Astrocyte of the spinal cord (primary cell): ENCODE measurements around the gene FRMD5.
"Not testable (repeated sequence)": the region's sequence is repeated elsewhere in the genome, so short reads cannot be mapped to it uniquely, and the experiment has no call there.

ENCODE experiments used
- DNase-seq: peaks from one replicate; pipeline ENCODE4 v3.0.0; 2011; ENCODE audit warnings: low read depth, low spot score
- H3K4me3 ChIP-seq: 2 replicates; pipeline ENCODE4 v1.5.1; 2011; ENCODE audit warnings: low read depth, mild to moderate bottlenecking, low read length, moderate library complexity
- in situ Hi-C: cut with HindIII; loops from 2 replicates; pipeline ENCODE4 v1.10.0; 2017; ENCODE audit warnings: low sequenced_read_pairs
- TF ChIP-seq, protein P1 (sequence below): IDR thresholded peaks from 2 replicates; pipeline ENCODE4 v1.5.1; 2012; ENCODE audit warnings: low read depth, mild to moderate bottlenecking, low read length, inconsistent platforms

FRMD5 gene

DNA sequence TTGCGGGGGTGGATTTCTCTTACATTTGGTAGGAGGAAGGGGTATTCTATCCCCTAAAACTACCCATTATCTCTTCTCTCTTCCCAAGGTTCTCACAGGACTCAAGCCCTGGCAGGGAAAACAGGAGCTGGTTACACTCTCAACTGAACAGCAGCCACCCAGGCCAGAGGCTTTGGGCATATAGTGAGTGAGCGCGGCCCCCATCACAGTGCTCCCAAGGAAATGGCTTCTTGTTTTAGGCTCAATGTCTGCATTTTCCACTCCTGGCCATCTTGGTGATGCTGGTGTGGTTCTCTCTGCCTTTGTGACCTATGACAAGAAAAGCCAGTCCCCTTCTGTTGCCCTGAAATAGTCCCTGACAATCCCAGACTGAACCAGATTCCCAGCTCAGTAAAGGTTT is 318.2 kb downstream of the FRMD5 start:
- H3K4me3 ChIP-seq: no peak overlapping the region
- no peak for DNase-seq
- TF ChIP-seq, protein P1, sequence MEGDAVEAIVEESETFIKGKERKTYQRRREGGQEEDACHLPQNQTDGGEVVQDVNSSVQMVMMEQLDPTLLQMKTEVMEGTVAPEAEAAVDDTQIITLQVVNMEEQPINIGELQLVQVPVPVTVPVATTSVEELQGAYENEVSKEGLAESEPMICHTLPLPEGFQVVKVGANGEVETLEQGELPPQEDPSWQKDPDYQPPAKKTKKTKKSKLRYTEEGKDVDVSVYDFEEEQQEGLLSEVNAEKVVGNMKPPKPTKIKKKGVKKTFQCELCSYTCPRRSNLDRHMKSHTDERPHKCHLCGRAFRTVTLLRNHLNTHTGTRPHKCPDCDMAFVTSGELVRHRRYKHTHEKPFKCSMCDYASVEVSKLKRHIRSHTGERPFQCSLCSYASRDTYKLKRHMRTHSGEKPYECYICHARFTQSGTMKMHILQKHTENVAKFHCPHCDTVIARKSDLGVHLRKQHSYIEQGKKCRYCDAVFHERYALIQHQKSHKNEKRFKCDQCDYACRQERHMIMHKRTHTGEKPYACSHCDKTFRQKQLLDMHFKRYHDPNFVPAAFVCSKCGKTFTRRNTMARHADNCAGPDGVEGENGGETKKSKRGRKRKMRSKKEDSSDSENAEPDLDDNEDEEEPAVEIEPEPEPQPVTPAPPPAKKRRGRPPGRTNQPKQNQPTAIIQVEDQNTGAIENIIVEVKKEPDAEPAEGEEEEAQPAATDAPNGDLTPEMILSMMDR: no peak
- in situ Hi-C loops: no loop called here

DNA sequence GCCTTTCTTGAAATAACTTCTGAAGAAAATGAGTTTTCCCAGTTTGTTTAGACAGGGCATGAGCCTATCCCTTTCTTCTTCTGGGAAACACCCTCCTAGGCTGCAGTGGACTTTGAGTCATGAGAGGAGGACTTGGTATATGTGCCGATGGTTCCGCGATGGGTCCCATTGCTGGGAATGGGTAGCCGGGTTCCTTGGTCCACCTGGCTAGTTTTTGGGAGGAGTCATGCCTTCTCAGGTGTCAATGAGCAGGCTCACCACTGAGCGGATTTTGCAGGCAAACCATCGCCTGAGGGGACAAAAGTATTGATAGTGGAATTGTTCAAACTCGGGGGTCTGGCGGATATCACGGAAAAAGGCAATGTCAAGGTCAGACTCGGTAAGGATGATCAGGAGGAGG is 321.4 kb downstream of the FRMD5 start:
- no peak for DNase-seq
- in situ Hi-C loops: no loop called here
- TF ChIP-seq, protein P1: no peak
- H3K4me3 ChIP-seq: no peak overlapping the region

DNA sequence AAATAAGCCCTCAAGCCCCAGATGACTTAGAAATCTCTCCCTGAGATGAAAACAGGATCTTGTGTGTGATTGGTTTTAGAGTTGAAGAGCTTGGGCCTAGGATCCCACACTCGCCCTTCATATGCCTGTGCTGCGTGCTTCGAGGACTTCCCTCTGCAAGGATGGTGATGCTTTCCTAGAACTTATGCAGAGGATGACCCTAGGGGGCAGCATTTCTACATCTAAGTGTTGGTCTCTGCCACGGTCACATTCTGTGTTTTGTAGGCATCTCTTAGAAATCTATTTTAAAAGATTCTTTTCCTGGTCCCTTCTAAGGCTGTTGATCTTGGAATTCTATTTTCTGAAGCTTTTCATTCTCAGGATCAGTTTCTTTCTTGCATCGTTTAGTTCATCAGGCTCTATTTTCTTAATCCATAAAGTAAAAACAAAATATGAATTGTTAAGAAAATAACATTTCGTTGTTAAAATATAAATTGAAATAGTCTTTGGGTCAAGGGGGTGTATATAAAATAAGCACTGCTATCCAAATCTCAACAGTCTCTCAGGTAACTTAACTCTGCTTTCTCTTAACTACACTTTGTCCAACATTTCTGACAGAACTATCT is 322.6 kb downstream of the FRMD5 start:
- TF ChIP-seq, protein P1: peak; percentile 72
- DNase-seq: peak; percentile 79
- in situ Hi-C loops: no loop called here
- no peak overlapping the region for H3K4me3 ChIP-seq

DNA sequence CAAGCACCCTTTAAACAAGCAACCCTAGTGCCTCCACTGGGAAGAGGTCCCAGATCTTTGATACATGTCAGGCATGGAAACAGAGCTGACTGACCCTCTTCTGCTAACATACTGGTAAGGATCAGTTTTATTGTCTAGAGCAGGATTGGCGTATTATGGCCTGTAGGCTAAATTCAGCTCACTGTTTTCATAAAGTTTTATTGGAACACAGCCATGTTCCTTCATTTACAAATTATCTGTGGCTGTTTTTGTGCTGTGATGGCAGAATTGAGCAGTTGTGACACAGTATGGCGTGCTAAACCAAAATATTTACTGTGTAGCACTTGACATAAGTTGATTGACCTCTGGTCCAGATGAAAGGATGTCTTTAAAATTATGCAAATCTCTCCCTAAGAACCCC is 323.2 kb downstream of the FRMD5 start:
- no peak overlapping the region for H3K4me3 ChIP-seq
- no peak for DNase-seq
- TF ChIP-seq, protein P1: no peak
- in situ Hi-C loops: no loop called here

DNA sequence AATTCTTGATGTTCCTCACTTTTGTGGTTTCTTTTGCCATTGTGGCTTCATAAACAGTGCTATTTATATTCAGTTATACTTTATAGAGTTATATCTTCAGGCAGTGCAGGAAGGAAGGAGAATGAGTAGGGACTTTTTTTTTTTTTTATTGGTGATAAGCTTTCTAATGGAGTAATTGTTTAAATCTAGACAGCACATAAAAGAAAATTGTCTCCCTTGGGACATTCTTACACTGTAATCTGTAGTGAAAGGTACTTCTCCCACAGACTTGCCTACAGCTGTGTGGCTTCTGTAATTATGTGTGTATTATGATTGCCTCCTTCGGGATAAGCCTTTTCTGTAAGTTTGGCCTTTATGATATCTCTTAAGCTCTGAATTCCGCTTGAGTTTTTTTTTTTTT is 326.7 kb downstream of the FRMD5 start:
- TF ChIP-seq, protein P1: no peak
- in situ Hi-C loops: no loop called here
- no peak overlapping the region for H3K4me3 ChIP-seq
- DNase-seq: no peak

DNA sequence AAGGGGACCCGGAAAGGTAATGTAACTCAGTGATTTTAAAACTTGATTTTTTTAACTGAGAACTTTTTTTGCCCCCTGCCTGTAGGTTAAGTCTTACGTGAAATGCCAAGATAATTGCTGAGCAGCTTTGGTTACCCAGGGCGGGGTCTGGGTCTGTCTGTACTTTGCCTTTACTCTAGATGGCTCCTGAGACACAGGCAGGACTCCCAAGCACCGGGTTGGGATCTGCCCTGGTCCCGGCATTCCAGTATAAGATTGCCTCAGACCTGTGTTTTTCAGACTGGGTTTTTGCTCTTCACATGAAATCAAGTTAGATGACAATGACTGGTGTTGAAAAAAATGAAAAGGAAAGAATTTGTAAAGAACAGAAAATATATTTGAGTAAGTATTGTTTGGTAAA is 328.0 kb downstream of the FRMD5 start:
- no peak for DNase-seq
- H3K4me3 ChIP-seq: no peak overlapping the region
- in situ Hi-C loops: no loop called here
- TF ChIP-seq, protein P1: no peak

DNA sequence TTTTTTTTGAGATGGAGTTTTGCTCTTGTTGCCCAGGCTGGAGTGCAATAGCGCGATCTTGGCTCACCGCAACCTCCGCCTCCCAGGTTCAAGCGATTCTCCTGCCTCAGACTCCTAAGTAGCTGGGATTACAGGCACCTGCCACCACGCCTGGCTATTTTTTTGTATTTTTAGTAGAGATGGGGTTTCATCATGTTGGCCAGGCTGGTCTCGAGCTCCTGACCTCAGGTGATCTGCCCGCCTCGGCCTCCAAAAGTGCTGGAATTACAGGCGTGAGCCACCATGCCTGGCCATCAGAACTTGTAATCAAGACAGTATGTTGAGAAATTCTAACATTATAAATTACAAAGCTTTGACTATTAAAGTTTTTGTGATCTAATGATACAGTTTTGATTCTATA is 328.4 kb downstream of the FRMD5 start:
- H3K4me3 ChIP-seq, DNase-seq, in situ Hi-C loops: not testable (repeated sequence)
